ENCODE data around the gene TRPM3.
A peak's percentile ranks its signal among the peaks of the same experiment; 100 is the strongest.

TRPM3 gene

DNA sequence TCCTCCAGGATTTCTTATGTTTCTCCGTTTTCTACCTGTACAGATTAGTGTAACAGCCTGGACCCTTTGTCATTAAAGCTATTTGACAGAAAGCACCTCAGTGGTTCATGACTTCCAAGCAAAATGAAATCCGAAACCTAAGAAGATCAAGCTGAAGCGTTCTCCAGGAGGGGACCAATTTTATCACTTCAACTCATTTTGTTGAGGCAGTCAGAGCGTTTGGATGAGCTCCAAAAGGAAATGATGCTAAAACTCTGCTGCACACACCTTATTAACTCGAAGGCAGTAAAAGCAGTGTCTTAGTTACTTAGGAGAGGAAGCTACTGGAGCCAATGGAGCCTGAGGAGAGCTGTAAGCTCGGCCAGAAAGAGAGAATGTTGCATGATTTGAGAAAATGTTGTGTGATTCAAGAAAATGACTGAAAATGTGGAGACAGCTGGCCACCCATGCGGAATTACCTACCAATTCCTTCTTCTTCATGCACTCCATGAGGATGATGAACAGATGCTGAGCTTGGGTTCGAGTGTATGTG, 360.2 kb downstream of the TRPM3 start:
- TF ChIP-seq, protein P1, sequence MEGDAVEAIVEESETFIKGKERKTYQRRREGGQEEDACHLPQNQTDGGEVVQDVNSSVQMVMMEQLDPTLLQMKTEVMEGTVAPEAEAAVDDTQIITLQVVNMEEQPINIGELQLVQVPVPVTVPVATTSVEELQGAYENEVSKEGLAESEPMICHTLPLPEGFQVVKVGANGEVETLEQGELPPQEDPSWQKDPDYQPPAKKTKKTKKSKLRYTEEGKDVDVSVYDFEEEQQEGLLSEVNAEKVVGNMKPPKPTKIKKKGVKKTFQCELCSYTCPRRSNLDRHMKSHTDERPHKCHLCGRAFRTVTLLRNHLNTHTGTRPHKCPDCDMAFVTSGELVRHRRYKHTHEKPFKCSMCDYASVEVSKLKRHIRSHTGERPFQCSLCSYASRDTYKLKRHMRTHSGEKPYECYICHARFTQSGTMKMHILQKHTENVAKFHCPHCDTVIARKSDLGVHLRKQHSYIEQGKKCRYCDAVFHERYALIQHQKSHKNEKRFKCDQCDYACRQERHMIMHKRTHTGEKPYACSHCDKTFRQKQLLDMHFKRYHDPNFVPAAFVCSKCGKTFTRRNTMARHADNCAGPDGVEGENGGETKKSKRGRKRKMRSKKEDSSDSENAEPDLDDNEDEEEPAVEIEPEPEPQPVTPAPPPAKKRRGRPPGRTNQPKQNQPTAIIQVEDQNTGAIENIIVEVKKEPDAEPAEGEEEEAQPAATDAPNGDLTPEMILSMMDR (IDR thresholded peaks at IDR 0.05; ENCODE audit: insufficient read depth, low read length, missing control alignments), result no peak
- H3K4me3 ChIP-seq (ENCODE audit: low read depth, low read length), result no peak overlapping the region
- ChIA-PET POLR2A (no interaction called here), CTCF (no interaction called here)
- no peak for DNase-seq (ENCODE audit: low read depth, low spot score)

DNA sequence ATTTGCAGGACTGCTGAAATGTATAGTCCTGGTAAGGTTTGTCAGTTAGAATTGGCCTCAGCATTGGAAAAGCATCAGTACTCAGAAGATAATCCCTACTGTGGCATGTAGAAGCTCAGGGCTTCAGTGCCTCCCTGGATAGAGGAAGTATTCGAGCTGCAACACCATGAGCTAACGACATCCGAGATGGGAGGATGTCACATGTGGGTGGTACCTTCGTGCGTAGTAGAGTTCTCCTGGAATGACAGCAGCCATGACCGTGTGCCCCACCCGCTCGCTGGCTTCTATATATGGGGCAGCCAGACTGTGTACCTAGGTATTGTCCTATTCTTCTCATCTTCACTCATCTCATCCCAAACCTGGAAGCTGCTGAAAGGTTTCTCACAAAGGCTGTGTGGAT, 361.2 kb downstream of the TRPM3 start:
- TF ChIP-seq, protein P1 (IDR thresholded peaks at IDR 0.05; ENCODE audit: insufficient read depth, low read length, missing control alignments), result no peak
- DNase-seq (ENCODE audit: low read depth, low spot score), result no peak
- ChIA-PET CTCF (no interaction called here), POLR2A (no interaction called here)
- no peak overlapping the region for H3K4me3 ChIP-seq (ENCODE audit: low read depth, low read length)

DNA sequence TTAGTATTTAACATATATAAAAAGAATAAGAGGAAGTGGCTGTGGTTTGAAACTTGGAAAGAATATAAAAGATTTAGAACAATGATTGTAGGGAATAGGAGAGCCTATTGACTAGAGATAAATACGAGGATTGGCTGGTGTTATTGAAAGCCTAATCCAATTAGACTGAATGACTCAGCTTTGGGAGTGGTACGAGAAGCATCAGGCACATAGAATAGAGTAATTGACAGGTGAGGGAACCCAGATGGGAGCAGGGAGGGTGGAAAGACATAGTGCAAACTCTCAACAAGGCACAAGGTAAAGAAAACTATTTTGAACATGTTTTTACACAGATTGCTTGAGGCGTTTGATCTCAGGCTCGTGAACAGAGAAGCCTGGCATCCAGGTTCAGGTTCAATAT, 368.1 kb downstream of the TRPM3 start:
- TF ChIP-seq, protein P1 (IDR thresholded peaks at IDR 0.05; ENCODE audit: insufficient read depth, low read length, missing control alignments), result no peak
- DNase-seq (ENCODE audit: low read depth, low spot score), result no peak
- H3K4me3 ChIP-seq (ENCODE audit: low read depth, low read length), result no peak overlapping the region
- ChIA-PET CTCF (no interaction called here), POLR2A (no interaction called here)

DNA sequence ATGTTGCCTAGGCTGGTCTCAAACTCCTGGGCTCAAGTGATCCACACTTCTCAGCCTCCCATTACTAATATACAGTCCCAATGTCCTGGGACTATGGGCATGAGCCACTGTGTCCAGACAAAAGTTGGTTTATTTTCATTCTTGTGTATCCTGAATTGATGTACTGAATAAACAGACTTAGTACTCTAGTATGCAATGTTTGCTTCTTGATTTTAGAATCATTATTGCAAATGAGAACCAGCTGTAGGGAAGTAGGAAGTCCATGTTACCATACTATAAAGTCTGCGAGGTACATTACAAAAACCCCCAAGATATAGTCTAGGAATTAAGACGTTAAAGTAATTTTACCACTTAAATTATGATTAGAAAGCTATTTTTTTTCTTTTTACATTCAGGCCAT, 372.4 kb downstream of the TRPM3 start:
- TF ChIP-seq, protein P1 (IDR thresholded peaks at IDR 0.05; ENCODE audit: insufficient read depth, low read length, missing control alignments), result no peak
- POLR2A ChIA-PET, result no interaction called here
- no peak for DNase-seq (ENCODE audit: low read depth, low spot score)
- CTCF ChIA-PET, result no interaction called here
- no peak overlapping the region for H3K4me3 ChIP-seq (ENCODE audit: low read depth, low read length)

DNA sequence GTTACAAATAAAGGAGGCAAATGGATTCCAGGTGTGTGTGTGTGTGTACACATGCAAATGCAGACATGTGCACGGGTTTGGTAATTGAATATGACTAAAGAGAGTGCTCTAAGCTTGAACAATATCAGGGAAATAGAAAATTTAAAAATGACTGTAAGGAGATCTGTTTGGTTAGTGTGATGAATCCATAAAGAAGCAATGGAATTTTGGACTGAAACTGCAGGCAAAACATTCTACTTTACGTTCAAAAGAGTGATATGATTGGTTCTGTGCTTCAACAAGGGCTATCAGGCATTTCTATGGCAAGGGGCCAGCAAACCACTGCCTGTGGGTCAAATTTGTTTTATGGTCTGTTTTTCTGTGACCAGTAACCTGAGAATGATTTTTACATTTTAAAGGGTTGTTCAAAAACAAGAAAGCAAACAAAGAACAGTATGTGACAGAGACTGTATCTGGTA, 374.1 kb downstream of the TRPM3 start:
- TF ChIP-seq, protein P1 (IDR thresholded peaks at IDR 0.05; ENCODE audit: insufficient read depth, low read length, missing control alignments), result no peak
- ChIA-PET CTCF (no interaction called here), POLR2A (no interaction called here)
- DNase-seq (ENCODE audit: low read depth, low spot score), result peak; percentile 44
- no peak overlapping the region for H3K4me3 ChIP-seq (ENCODE audit: low read depth, low read length)

DNA sequence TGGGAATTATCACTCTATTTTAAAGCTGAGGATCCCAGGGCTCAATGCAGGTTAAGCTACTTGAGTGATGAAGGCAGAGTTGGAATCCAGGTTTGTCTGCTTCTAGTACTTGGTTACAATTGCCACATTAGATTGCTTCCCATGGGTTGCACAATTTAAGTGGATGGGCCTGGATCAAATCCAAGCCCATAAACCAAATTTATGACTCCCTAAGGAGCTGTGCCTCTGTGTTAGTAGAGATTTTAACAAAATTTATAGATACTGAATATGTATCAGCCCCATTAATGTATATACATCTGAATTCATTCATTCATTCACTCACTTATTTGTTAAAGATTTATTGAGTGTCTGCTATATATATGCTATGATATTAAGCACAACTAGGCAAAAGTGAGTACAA, 374.7 kb downstream of the TRPM3 start:
- no peak overlapping the region for H3K4me3 ChIP-seq (ENCODE audit: low read depth, low read length)
- no peak for DNase-seq (ENCODE audit: low read depth, low spot score)
- ChIA-PET POLR2A (no interaction called here), CTCF (no interaction called here)
- TF ChIP-seq, protein P1 (IDR thresholded peaks at IDR 0.05; ENCODE audit: insufficient read depth, low read length, missing control alignments), result no peak
